Right renal cortex interstitium (tissue), 3 donors: ENCODE results near the gene MAGEA9. TPM values are rescaled to one million over a fixed set of nuclear protein-coding genes. Genes with fewer than 3 reads are reported as not detected.
"Not testable (repeated sequence)": the region's sequence is repeated elsewhere in the genome, so short reads cannot be mapped to it uniquely, and the experiment has no call there.

Experiments used
- DNase-seq, 3 donors: peaks; one replicate each; pipeline ENCODE4 v3.0.0-alpha.2; 2013; ENCODE audit warnings: low read depth in 3 of 3, low spot score in 2 of 3
- polyA plus RNA-seq, 3 donors: library from polyadenylated mRNA; unstranded; fragments of 120-200 nt; gene quantifications; one replicate each; pipeline ENCODE4 v1.2.1, GENCODE V29; 2013; ENCODE audit not compliant: insufficient read length in 3 of 3

MAGEA9 gene, protein sequence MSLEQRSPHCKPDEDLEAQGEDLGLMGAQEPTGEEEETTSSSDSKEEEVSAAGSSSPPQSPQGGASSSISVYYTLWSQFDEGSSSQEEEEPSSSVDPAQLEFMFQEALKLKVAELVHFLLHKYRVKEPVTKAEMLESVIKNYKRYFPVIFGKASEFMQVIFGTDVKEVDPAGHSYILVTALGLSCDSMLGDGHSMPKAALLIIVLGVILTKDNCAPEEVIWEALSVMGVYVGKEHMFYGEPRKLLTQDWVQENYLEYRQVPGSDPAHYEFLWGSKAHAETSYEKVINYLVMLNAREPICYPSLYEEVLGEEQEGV
- polyA plus RNA-seq = not detected

DNA sequence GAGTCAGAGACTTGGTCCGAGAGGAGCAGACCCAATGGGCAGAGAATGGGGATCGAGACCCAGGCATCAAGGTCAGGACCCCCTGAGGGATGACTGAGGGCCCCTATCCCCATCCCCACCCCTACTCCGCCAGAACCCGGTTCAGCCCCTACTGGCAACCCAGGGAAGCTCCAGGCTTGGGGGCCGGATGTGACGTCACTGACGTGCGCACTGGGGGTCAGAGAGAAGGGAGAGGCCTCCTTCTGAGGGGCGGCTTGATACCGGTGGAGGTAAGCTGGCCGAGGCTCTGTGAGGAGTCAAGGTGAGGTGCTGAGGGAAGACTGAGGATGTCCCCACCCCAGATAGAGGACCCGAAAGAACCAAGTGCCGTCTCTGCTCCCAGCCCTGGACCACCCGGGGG lies at the start of gene MAGEA9:
Gene MAGEA9 (plus strand): TSS at position 204 of the 400 bp plus-strand sequence. CDS start 4,281 bp downstream, outside the sequence.
- not testable (repeated sequence) for DNase-seq

DNA sequence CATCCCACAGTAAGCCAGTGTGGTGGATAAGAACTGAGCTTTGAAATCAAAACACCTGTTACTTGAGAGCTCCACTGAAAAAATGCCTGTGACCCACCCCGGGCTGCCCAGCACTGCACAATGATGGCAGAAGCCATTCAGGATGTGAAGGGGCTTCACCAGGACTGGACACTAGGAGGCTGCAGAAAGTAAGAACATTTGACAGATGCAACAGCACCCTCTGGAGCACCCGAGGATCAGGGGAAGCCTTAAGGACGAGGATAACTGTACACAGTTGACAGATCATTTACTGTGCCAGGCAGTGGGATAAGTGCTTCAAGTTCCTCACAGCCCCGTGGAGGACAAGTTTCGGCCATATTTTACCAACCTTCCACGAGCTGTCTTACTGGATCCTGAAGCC lies 39.5 kb upstream of the MAGEA9 start:
- DNase-seq = not testable (repeated sequence)

GRCh38 chrX:149746390-149747007 lies 35.2 kb upstream of the MAGEA9 start:
- not testable (repeated sequence) for DNase-seq

DNA sequence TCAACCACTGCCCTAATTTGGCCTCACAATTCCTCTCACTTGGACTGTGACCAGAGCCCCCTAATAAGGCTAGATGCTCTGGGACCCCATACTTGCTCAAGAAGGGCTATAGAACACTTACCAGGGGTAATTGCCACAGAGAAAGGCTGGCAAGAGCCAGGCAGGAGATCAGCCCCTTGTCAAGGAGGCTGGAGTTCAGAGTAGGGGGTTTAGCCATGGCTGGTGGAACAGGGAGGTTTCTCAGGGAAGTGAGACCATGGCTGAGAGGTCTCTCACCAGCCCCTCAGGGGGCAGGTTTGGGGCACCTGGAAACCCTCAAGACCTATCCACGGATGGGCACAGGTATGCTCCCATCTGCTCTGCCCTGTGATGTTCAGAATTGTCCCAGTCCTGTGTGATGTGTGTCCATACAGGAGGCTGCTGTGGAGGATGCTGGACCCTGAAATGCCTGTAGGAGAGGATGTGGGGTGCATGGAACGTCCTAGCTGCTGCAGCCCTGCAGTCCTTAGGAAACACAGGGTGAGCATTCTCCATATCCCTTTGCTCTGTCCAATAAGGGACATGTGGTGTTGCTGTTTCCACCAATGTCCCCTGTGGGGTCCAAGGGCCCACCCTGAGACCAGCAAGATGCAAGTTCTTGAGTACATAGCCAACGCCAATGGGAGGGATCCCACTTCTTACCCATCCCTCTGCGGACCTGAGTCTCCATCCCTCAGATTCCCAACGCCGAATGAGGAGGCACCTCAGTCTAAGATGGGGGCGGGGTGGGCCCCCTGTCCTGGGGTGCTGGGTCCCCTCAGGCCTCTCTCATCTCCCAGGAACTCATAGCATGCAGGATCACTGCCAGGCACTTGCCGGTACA lies 24.3 kb upstream of the MAGEA9 start:
- DNase-seq = no peak

DNA sequence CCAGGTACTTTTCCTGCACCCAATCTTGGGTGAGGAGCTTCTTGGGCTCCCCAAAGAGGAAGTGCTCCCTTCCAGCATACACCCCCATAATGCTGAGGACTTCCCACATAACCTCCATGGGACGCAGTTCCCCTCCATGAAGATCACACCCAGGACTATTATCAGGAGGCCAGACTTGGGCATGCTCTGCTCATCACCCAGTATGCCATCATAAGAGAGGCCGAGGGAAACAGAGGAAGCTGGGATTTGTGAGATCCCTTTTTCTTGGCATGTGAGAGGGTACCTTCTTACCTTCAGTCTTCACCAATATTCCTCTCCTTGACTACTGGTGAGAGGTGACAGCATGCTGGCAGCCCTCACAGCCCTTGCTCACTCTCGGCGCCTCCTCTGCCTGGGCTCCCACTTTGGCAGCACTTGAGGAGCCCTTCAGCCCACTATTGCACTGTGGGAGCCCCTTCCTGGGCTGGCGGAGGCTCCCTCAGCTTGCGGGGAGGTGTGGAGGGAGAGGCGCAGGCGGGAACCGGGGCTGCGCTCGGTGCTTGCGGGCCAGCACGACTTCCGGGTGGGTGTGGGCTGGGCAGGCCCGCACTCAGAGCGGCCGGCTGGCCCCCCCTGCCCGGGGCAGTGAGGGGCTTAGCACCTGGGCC lies 23.5 kb upstream of the MAGEA9 start:
- DNase-seq = no peak

DNA sequence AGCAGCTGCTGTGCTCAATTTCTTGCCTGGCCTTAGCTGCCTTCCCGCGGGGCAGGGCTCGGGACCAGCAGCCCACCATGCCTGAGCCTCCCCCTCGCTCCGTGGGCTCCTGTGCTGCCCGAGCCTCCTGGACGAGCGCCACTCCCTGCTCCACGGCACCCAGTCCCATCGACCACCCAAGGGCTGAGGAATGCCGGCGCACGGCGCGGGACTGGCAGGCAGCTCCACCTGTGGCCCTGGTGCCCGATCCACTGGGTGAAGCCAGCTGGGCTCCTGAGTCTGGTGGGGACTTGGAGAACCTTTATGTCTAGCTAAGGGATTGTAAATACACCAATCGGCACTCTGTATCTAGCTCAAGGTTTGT lies 23.0 kb upstream of the MAGEA9 start:
- not testable (repeated sequence) for DNase-seq

DNA sequence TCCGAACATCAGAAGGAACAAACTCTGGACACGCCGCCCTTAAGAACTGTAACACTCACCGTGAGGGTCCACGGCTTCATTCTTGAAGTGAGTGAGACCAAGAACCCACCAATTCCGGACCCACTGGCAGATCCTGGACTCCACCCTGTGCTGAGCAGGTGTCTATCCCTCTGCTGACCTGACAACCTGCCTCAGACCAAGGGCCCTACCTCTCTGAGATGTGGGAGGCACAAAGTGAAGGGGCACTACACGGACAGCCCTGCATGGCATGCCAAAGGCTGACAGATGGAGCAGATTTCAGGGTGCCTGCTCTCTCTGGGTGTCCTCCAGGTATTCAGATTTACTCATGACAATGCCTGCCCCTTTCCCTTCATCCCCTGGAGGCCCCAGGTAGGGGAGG lies 21.9 kb upstream of the MAGEA9 start:
- DNase-seq = no peak

DNA sequence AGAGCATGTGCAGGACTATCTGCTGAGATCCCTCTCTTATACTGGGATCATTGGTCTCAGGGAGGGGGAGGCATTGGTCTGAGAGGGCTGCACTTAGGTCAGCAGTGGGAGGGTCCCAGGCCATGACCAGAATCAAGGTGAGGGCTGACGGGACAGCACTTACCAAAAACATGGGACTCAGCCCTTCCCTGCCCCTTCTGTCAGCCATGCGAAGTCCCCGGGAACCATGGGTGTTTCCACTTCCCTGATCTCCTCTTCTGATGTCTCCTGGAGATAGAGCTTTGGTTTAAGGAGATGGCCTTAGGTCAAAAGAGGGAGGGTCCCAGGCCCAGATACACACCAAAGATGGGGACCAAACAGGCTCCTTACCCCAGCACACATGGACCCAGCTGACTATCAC lies 20.8 kb upstream of the MAGEA9 start:
- DNase-seq = no peak

GRCh38 chrX:149761858-149762674 lies 19.7 kb upstream of the MAGEA9 start:
- not testable (repeated sequence) for DNase-seq

- no peak for DNase-seq
These were observed 18.8 kb upstream of the MAGEA9 start for GRCh38 chrX:149762696-149763614.

GRCh38 chrX:149770344-149770743 lies 11.4 kb upstream of the MAGEA9 start:
- DNase-seq = not testable (repeated sequence)

DNA sequence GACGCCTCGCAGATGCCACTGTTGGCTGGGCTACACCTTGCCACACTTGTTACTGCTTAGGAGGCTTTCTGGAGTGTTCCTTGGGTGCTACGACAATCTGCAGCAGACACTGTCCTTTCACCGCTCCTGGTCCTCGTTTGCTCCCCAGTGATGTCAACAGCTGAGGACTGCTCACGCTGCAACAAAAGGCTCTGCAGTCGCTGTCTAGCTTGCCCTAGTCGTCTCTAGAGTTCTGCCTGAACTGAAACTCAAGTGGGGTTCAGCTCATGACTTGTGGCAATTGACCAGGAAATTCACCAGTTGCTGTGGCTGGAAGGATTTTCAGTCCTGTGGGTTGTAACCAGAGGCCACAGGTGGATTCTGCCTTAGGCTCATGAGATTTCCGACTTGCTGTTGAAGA lies 8.7 kb upstream of the MAGEA9 start:
- DNase-seq = not testable (repeated sequence)

- DNase-seq = not testable (repeated sequence)
These were observed 8.0 kb upstream of the MAGEA9 start, which contains the start of gene HSFX1 for GRCh38 chrX:149773768-149774167. Gene HSFX1 (plus strand): TSS chrX:149774068. CDS start chrX:149774682, 614 bp downstream.

DNA sequence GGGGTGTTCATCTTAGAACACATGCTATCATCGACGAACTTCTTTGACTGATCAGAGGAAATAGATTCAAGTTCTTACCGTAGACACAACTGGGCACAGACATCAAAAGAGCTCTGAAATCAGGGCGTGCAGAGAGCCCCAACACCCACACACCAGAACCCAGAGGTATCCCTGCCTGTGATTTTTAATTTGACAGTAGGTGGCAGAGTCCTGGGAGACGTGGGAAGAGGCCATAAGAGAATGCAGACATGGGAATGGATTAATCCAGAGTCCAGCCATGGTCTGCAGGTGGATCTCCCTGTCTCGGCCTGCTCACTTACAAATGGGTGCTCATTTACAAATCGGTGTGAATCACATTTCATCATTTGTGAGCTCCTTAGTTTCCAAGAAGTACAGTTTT lies 3.7 kb upstream of the MAGEA9 start:
- not testable (repeated sequence) for DNase-seq

DNA sequence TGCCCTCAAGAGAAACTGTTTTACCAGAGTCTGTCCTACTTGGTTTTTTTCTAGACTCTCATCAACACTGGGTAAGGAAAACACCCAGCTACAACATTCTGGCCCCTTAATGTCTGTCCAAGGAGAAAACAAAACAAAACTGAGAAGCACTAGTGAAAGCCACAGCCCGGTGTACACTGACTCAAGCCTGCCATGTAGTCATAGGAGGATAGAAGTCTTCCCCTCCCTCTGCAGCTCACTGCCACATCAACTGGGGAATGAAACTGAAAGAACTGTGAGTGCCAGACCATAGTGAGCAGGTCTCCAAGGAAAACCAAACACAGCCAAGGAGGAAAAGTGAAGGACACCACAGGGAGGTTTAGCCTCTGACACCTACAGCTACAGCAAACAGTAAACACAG lies 13.8 kb downstream of the MAGEA9 start:
- not testable (repeated sequence) for DNase-seq

- DNase-seq = no peak
These were observed 17.5 kb downstream of the MAGEA9 start for GRCh38 chrX:149799095-149799714.

- no peak for DNase-seq
These were observed 18.2 kb downstream of the MAGEA9 start for GRCh38 chrX:149799938-149800337.

GRCh38 chrX:149803458-149804062 lies 21.8 kb downstream of the MAGEA9 start:
- no peak for DNase-seq
